Measurements from ENCODE around the gene HIPK2. TPM values are rescaled to one million over a fixed set of nuclear protein-coding genes. Genes with fewer than 3 reads are reported as not detected.

HIPK2 gene
- polyA plus RNA-seq, 1 donor (not counting 4 experiments of a cell fraction or from before 2014, with no cell fraction given) = 5.8 TPM

- TF ChIP-seq EZH2 (IDR thresholded peaks at IDR 0.05; ENCODE audit: low read length) (no peak), CTCF (optimal IDR thresholded peaks at IDR 0.05 in 1 of 3, IDR thresholded peaks at IDR 0.05 in 1 of 3, conservative IDR thresholded peaks at IDR 0.05 in 1 of 3; ENCODE audit: extremely low read depth in 1 of 3, insufficient read depth in 2 of 3, low read length in 3 of 3) (no peak)
- peaks cover 6% of the 10 kb centered on the region for H3K79me2 ChIP-seq (ENCODE audit: control insufficient read depth, insufficient read depth, low read length)
Measured at GRCh38 chr7:139709485-139709884, 68.3 kb downstream of the HIPK2 start.

GRCh38 chr7:139708541-139708940 lies 69.3 kb downstream of the HIPK2 start:
- no peaks in the 10 kb centered on the region for H3K9me3 ChIP-seq (ENCODE audit: control insufficient read depth, low read depth, low read length)
- H3K9me1 ChIP-seq (ENCODE audit: control insufficient read depth, extremely low read depth, insufficient read depth, low read length) = no peaks in the 10 kb centered on the region
- FAIRE-seq = no peak
- peaks cover 3% of the 10 kb centered on the region for H3K4me1 ChIP-seq (ENCODE audit: control insufficient read depth, extremely low read depth, insufficient read depth, low read length)
- DNase-seq (ENCODE audit: low read depth, low spot score) = no peak
- H3K4me2 ChIP-seq (ENCODE audit: control insufficient read depth, extremely low read depth, insufficient read depth, low read depth, low read length) = no peak overlapping the region
- H3K79me2 ChIP-seq (ENCODE audit: control insufficient read depth, insufficient read depth, low read length) = peaks cover 12% of the 10 kb centered on the region
- no peaks in the 10 kb centered on the region for H3K27me3 ChIP-seq (ENCODE audit: control insufficient read depth, extremely low read depth, insufficient read depth, low read length)
- H3K9ac ChIP-seq (ENCODE audit: control insufficient read depth, extremely low read depth, insufficient read depth, low read length) = no peak overlapping the region
- H2AFZ ChIP-seq (ENCODE audit: control insufficient read depth, low read length) = no peak overlapping the region
- no peaks in the 10 kb centered on the region for H4K20me1 ChIP-seq (ENCODE audit: control insufficient read depth, extremely low read depth, insufficient read depth, low read length)
- H3K36me3 ChIP-seq (ENCODE audit: control insufficient read depth in 2 of 2, extremely low read depth in 1 of 2, insufficient read depth in 2 of 2, low read length in 2 of 2) = peaks cover 3 to 21% of the 10 kb centered on the region in 2 experiments
- H3K4me3 ChIP-seq (ENCODE audit: control insufficient read depth in 2 of 3, extremely low read depth in 1 of 3, insufficient read depth in 2 of 3, low read depth in 1 of 3, low read length in 3 of 3) = no peak overlapping the region
- dilution Hi-C loops (cut with MboI; ENCODE audit: extremely low pct_ligation_motif_present, low sequenced_read_pairs) = no loop called here
- TF ChIP-seq EZH2 (IDR thresholded peaks at IDR 0.05; ENCODE audit: low read length) (no peak), CTCF (optimal IDR thresholded peaks at IDR 0.05 in 1 of 3, IDR thresholded peaks at IDR 0.05 in 1 of 3, conservative IDR thresholded peaks at IDR 0.05 in 1 of 3; ENCODE audit: extremely low read depth in 1 of 3, insufficient read depth in 2 of 3, low read length in 3 of 3) (no peak)
- H3K27ac ChIP-seq (ENCODE audit: control insufficient read depth, insufficient read depth, low read length) = no peak overlapping the region

More at GRCh38 chr7:139709485-139709884, 68.3 kb downstream of the HIPK2 start:
- peaks cover 4 to 21% of the 10 kb centered on the region in 2 experiments for H3K36me3 ChIP-seq (ENCODE audit: control insufficient read depth in 2 of 2, extremely low read depth in 1 of 2, insufficient read depth in 2 of 2, low read length in 2 of 2)
- no peaks in the 10 kb centered on the region for H3K9me3 ChIP-seq (ENCODE audit: control insufficient read depth, low read depth, low read length)
- H3K4me1 ChIP-seq (ENCODE audit: control insufficient read depth, extremely low read depth, insufficient read depth, low read length) = peaks cover 3% of the 10 kb centered on the region
- no peak overlapping the region for H3K4me2 ChIP-seq (ENCODE audit: control insufficient read depth, extremely low read depth, insufficient read depth, low read depth, low read length)
- H4K20me1 ChIP-seq (ENCODE audit: control insufficient read depth, extremely low read depth, insufficient read depth, low read length) = no peaks in the 10 kb centered on the region
- H3K27ac ChIP-seq (ENCODE audit: control insufficient read depth, insufficient read depth, low read length) = no peak overlapping the region
- H3K9me1 ChIP-seq (ENCODE audit: control insufficient read depth, extremely low read depth, insufficient read depth, low read length) = no peaks in the 10 kb centered on the region
- no peak for DNase-seq (ENCODE audit: low read depth, low spot score)
- no peak for FAIRE-seq
- no peaks in the 10 kb centered on the region for H3K27me3 ChIP-seq (ENCODE audit: control insufficient read depth, extremely low read depth, insufficient read depth, low read length)
- H2AFZ ChIP-seq (ENCODE audit: control insufficient read depth, low read length) = no peak overlapping the region
- dilution Hi-C loops (cut with MboI; ENCODE audit: extremely low pct_ligation_motif_present, low sequenced_read_pairs) = no loop called here
- no peak overlapping the region for H3K4me3 ChIP-seq (ENCODE audit: control insufficient read depth in 2 of 3, extremely low read depth in 1 of 3, insufficient read depth in 2 of 3, low read depth in 1 of 3, low read length in 3 of 3)
- no peak overlapping the region for H3K9ac ChIP-seq (ENCODE audit: control insufficient read depth, extremely low read depth, insufficient read depth, low read length)
